H1 (cell line): ENCODE results near the gene ZNF366. TPM values are rescaled to one million over a fixed set of nuclear protein-coding genes. Genes with fewer than 3 reads are reported as not detected.

ENCODE experiments used
- CTCF ChIA-PET: fragments of 300-600 bp; sonication (Branson Sonifier 250); formaldehyde crosslinking; loops from one replicate; lab custom pipeline; 2021; ENCODE audit not compliant: partially characterized antibody; lab: Charles Lee
- POLR2A ChIA-PET: fragments of 300-600 bp; sonication (Branson Sonifier 250); formaldehyde crosslinking; loops from one replicate; lab custom pipeline; 2021; ENCODE audit warnings: inconsistent platforms; ENCODE audit not compliant: partially characterized antibody; lab: Charles Lee
- DNase-seq, 2 experiments: peaks; one replicate each; pipeline versions ENCODE4 v3.0.0 to v3.0.0-alpha.2; 2010 to 2022; ENCODE audit warnings: low spot score in 2 of 2, low read depth in 1 of 2, mixed read lengths in 1 of 2
- FAIRE-seq: peaks from 2 replicates; lab custom pipeline; 2011; peaks lifted over from hg19 to GRCh38; lab: Jason Lieb, UNC
- H2AFZ ChIP-seq: 2 replicates; pipeline ENCODE4 v1.8.1; 2012; ENCODE audit warnings: low read length, inconsistent platforms
- H2AK5ac ChIP-seq: 2 replicates; pipeline ENCODE4 v1.6.1; 2013; ENCODE audit warnings: low read depth, low read length
- H2BK120ac ChIP-seq: replicated peaks from 2 replicates; pipeline ENCODE3; 2013; ENCODE audit warnings: low read depth, low read length, inconsistent platforms
- H2BK12ac ChIP-seq: 2 replicates; pipeline ENCODE4 v1.6.1; 2013; ENCODE audit warnings: low read depth, low read length
- H2BK15ac ChIP-seq: 2 replicates; pipeline ENCODE4 v1.6.1; 2013; ENCODE audit warnings: low read length
- H2BK20ac ChIP-seq: 2 replicates; pipeline ENCODE4 v1.6.1; 2013; ENCODE audit warnings: low read length
- H2BK5ac ChIP-seq: 2 replicates; pipeline ENCODE4 v1.6.1; 2013; ENCODE audit warnings: low read depth, low read length
- H3K14ac ChIP-seq: 2 replicates; pipeline ENCODE4 v1.6.1; 2013; ENCODE audit warnings: inconsistent platforms; ENCODE audit not compliant: insufficient read length
- H3K18ac ChIP-seq: 2 replicates; pipeline ENCODE4 v1.6.1; 2013; ENCODE audit warnings: low read length; ENCODE audit errors: extremely low read depth
- H3K23ac ChIP-seq: 2 replicates; pipeline ENCODE4 v1.6.1; 2013; ENCODE audit warnings: inconsistent platforms; ENCODE audit not compliant: insufficient read length
- H3K23me2 ChIP-seq: 2 replicates; pipeline ENCODE4 v1.6.1; 2013; ENCODE audit warnings: low read depth, low read length
- H3K27ac ChIP-seq: 2 replicates; pipeline ENCODE4 v1.6.1; 2011; ENCODE audit warnings: low read depth, low read length, inconsistent platforms
- H3K27me3 ChIP-seq, 4 experiments: replicated peaks in 1 of 4; 1 replicate in 1 of 4; 2 replicates in 3 of 4; pipeline versions ENCODE4 v1.6.1 to v1.8.1; 2011 to 2013; ENCODE audit warnings: low read length in 3 of 4, mild to moderate bottlenecking in 3 of 4, inconsistent platforms in 2 of 4, mixed read lengths in 2 of 4, moderate library complexity in 1 of 4; ENCODE audit not compliant: control insufficient read depth in 3 of 4, insufficient read depth in 3 of 4; ENCODE audit errors: extremely low read depth in 1 of 4
- H3K36me3 ChIP-seq, 4 experiments: 2 replicates each; pipeline versions ENCODE4 v1.6.1 to v1.8.1; 2011 to 2013; ENCODE audit warnings: mild to moderate bottlenecking in 4 of 4, low read length in 3 of 4, moderate library complexity in 2 of 4, control low read depth in 1 of 4, inconsistent platforms in 1 of 4; ENCODE audit not compliant: insufficient read depth in 4 of 4, control insufficient read depth in 2 of 4
- H3K4ac ChIP-seq: replicated peaks from 2 replicates; pipeline ENCODE3; 2013; ENCODE audit warnings: low read length, low read depth, mixed read lengths, inconsistent platforms; ENCODE audit not compliant: insufficient read length
- H3K4me1 ChIP-seq, 4 experiments: replicated peaks in 1 of 4; 1 replicate in 1 of 4; 2 replicates in 3 of 4; pipeline versions ENCODE4 v1.6.1 to v1.8.1; 2011 to 2013; ENCODE audit warnings: low read length in 3 of 4, inconsistent platforms in 2 of 4, mixed read lengths in 1 of 4; ENCODE audit not compliant: insufficient read depth in 4 of 4, control insufficient read depth in 3 of 4
- H3K4me2 ChIP-seq, 2 experiments: 2 replicates each; pipeline versions ENCODE4 v1.6.1 to v1.8.1; 2011 to 2013; ENCODE audit warnings: low read depth in 2 of 2, low read length in 2 of 2, control low read depth in 1 of 2, inconsistent platforms in 1 of 2, mild to moderate bottlenecking in 1 of 2; ENCODE audit not compliant: insufficient read depth in 1 of 2
- H3K4me3 ChIP-seq, 4 experiments: fragments of 200-600, 300-600 bp in 1 of 4; sonication (generic), shearing (Covaris generic), sonication (Bioruptor Twin) in 1 of 4; 2 replicates each; pipeline versions ENCODE4 v1.5.1 to v1.8.1; 2011 to 2016; ENCODE audit warnings: low read length in 4 of 4, low read depth in 3 of 4, control low read depth in 2 of 4, inconsistent platforms in 2 of 4, mild to moderate bottlenecking in 2 of 4, mixed read lengths in 1 of 4, moderate library complexity in 1 of 4; ENCODE audit not compliant: insufficient read depth in 2 of 4; ENCODE audit errors: extremely low read depth in 1 of 4
- H3K56ac ChIP-seq: replicated peaks from 2 replicates; pipeline ENCODE3; 2013; ENCODE audit warnings: low read depth, mild to moderate bottlenecking, mixed read lengths, low read length, inconsistent platforms; ENCODE audit not compliant: insufficient read length
- H3K79me1 ChIP-seq: 2 replicates; pipeline ENCODE4 v1.6.1; 2013; ENCODE audit warnings: low read depth, low read length, control low read depth
- H3K79me2 ChIP-seq, 2 experiments: 2 replicates each; pipeline versions ENCODE4 v1.6.1 to v1.8.1; 2012 to 2013; ENCODE audit warnings: low read length in 2 of 2, mild to moderate bottlenecking in 2 of 2, inconsistent platforms in 1 of 2; ENCODE audit not compliant: insufficient read depth in 2 of 2, control insufficient read depth in 1 of 2
- H3K9ac ChIP-seq, 4 experiments: replicated peaks in 1 of 4; 1 replicate in 1 of 4; 2 replicates in 3 of 4; pipeline versions ENCODE4 v1.6.1 to v1.8.1; 2011 to 2013; ENCODE audit warnings: low read depth in 3 of 4, low read length in 3 of 4, control low read depth in 2 of 4, mild to moderate bottlenecking in 2 of 4, moderate library complexity in 2 of 4, inconsistent platforms in 1 of 4; ENCODE audit errors: extremely low read depth in 1 of 4
- H3K9me3 ChIP-seq, 2 experiments: 2 replicates each; pipeline versions ENCODE4 v1.6.1 to v1.8.1; 2012 to 2013; ENCODE audit warnings: mild to moderate bottlenecking in 2 of 2, moderate library complexity in 2 of 2, control low read depth in 1 of 2, inconsistent platforms in 1 of 2, low read depth in 1 of 2, low read length in 1 of 2, mixed read lengths in 1 of 2; ENCODE audit not compliant: insufficient read depth in 2 of 2
- H4K20me1 ChIP-seq, 2 experiments: replicated peaks in 1 of 2; 2 replicates each; pipeline versions ENCODE3 to v1.8.1; 2011 to 2013; ENCODE audit warnings: inconsistent platforms in 2 of 2, low read length in 2 of 2, mild to moderate bottlenecking in 1 of 2; ENCODE audit not compliant: insufficient read depth in 2 of 2, control insufficient read depth in 1 of 2
- H4K5ac ChIP-seq: 2 replicates; pipeline ENCODE4 v1.6.1; 2013; ENCODE audit warnings: low read length, low read depth, mixed read lengths, inconsistent platforms; ENCODE audit not compliant: insufficient read length
- H4K8ac ChIP-seq: 2 replicates; pipeline ENCODE4 v1.8.0; 2013; ENCODE audit warnings: mild to moderate bottlenecking, moderate library complexity, low read length, inconsistent platforms; ENCODE audit not compliant: insufficient read depth; ENCODE audit errors: extremely low read depth
- H4K91ac ChIP-seq: replicated peaks from 2 replicates; pipeline ENCODE3; 2013; ENCODE audit warnings: low read length, mixed read lengths, inconsistent platforms; ENCODE audit not compliant: insufficient read length
- CBX5 ChIP-seq: fragments of 300-800, 300-1000 bp; sonication (generic); IDR thresholded peaks from 2 replicates; pipeline ENCODE4 v1.7.1; 2016; ENCODE audit warnings: antibody characterized with exemption, low read length, low read depth
- E2F6 ChIP-seq: IDR thresholded peaks from 2 replicates; pipeline ENCODE4 v1.6.1; 2012; ENCODE audit warnings: inconsistent platforms
- GABPA ChIP-seq: IDR thresholded peaks from 2 replicates; pipeline ENCODE4 v1.6.1; 2011; ENCODE audit warnings: mild to moderate bottlenecking, low read length, moderate library complexity, borderline replicate concordance; ENCODE audit not compliant: insufficient read depth
- KDM1A ChIP-seq: fragments of 200-600, 300-600 bp; sonication (generic); IDR thresholded peaks from 2 replicates; pipeline ENCODE4 v1.7.1; 2016; ENCODE audit warnings: mild to moderate bottlenecking, low read length, borderline replicate concordance
- KDM5A ChIP-seq: fragments of 200-600 bp; IDR thresholded peaks from 2 replicates; pipeline ENCODE4 v1.7.1; 2012; ENCODE audit warnings: mild to moderate bottlenecking, low read length, inconsistent platforms, mixed read lengths
- MAFK ChIP-seq: IDR thresholded peaks from 2 replicates; pipeline ENCODE4 v1.6.1; 2012; ENCODE audit warnings: low read depth, mild to moderate bottlenecking, improper control_type of control experiment, low read length
- RFX5 ChIP-seq: IDR thresholded peaks from 2 replicates; pipeline ENCODE4 v1.6.1; 2011; ENCODE audit warnings: low read depth, low read length, improper control_type of control experiment, borderline replicate concordance
- SP1 ChIP-seq: IDR thresholded peaks from 2 replicates; pipeline ENCODE4 v1.6.1; 2011; ENCODE audit warnings: low read depth, low read length
- SRF ChIP-seq: IDR thresholded peaks from 2 replicates; pipeline ENCODE4 v1.6.1; 2011; ENCODE audit warnings: mild to moderate bottlenecking, low read depth, low read length, moderate library complexity
- SUZ12 ChIP-seq: fragments of 200-600 bp; sonication (generic); IDR thresholded peaks from 2 replicates; pipeline ENCODE4 v1.6.1; 2012; ENCODE audit warnings: mild to moderate bottlenecking, inconsistent platforms, low read length, moderate library complexity, mixed read lengths
- TAF1 ChIP-seq: IDR thresholded peaks from 2 replicates; pipeline ENCODE4 v1.6.1; 2011; ENCODE audit warnings: mild to moderate bottlenecking, low read depth, low read length
- YY1 ChIP-seq: IDR thresholded peaks from 2 replicates; pipeline ENCODE4 v1.6.1; 2011; ENCODE audit warnings: low read depth, mild to moderate bottlenecking, low read length
- WGBS, 2 experiments: shearing (Covaris generic) in 1 of 2; methylation state at CpG; one replicate each; pipeline versions ENCODE4 v1.1.6 to v1.1.7; 2013 to 2015; ENCODE audit warnings: low lambda C conversion rate in 2 of 2, mixed read lengths in 2 of 2, inconsistent platforms in 1 of 2, low coverage in 1 of 2, missing lambda C conversion rate in 1 of 2; ENCODE audit not compliant: insufficient replicate concordance in 2 of 2, insufficient coverage in 1 of 2, insufficient read length in 1 of 2; ENCODE audit errors: extremely low coverage in 1 of 2, missing lambda C conversion rate in 1 of 2; 5-methylcytosine and 5-hydroxymethylcytosine counted together
- polyA plus RNA-seq, 7 experiments: library from polyadenylated mRNA; depleted of rRNA in 3 of 7; stranded (reverse) in 5 of 7; unstranded in 2 of 7; fragments of >200 nt in 5 of 7; fragments of 200-250 nt in 2 of 7; gene quantifications; 1 replicate in 5 of 7; 2 replicates in 1 of 7; 4 replicates in 1 of 7; pipeline versions ENCODE4 v1.2.1 to v1.2.3, GENCODE V29; 2011 to 2013; ENCODE audit warnings: missing spikeins in 2 of 7, mixed read lengths in 2 of 7
- total RNA-seq: library from RNA; stranded (reverse); fragmentation: NEBNext Ultra II Directional; extraction: Animal tissue kit (Norgen Biotek cat#: 25700); gene quantifications from 2 replicates; pipeline ENCODE4 v1.2.1, GENCODE V29; 2021

Gene ZNF366
- total and polyA plus RNA-seq, 2 of the 8 experiments (the other 6 are each of a cell fraction or from before 2014, with no cell fraction given) = not detected

- no peak overlapping the region for H3K56ac ChIP-seq
- H4K20me1 ChIP-seq = no peaks in the 10 kb centered on the region
- H3K79me2 ChIP-seq = no peaks in the 10 kb centered on the region
- no peak overlapping the region for H2BK5ac ChIP-seq
- no peak overlapping the region for H3K4ac ChIP-seq
- no peak overlapping the region for H4K8ac ChIP-seq
- H3K27ac ChIP-seq = no peak overlapping the region
- H3K14ac ChIP-seq = no peak overlapping the region
- POLR2A ChIA-PET = interaction anchor here (1.3 kb wide), 1 partner anchor 38 kb away, joined by 3 read pairs; no protein-coding TSS in a partner anchor
- H2BK12ac ChIP-seq = no peak overlapping the region
- H2AFZ ChIP-seq = no peak overlapping the region
- H3K18ac ChIP-seq = no peak overlapping the region
- no peak for DNase-seq
- no peak overlapping the region for H3K4me3 ChIP-seq
- H2BK120ac ChIP-seq = no peak overlapping the region
- no peak overlapping the region for H3K23ac ChIP-seq
- no peaks in the 10 kb centered on the region for H3K27me3 ChIP-seq
- H3K4me2 ChIP-seq = no peak overlapping the region
- H3K79me1 ChIP-seq = no peaks in the 10 kb centered on the region
- CTCF ChIA-PET = no interaction called here
- H3K9me3 ChIP-seq = no peaks in the 10 kb centered on the region
- H2AK5ac ChIP-seq = no peak overlapping the region
- H2BK15ac ChIP-seq = no peak overlapping the region
- H3K23me2 ChIP-seq = no peaks in the 10 kb centered on the region
- TF ChIP-seq GABPA (no peak), YY1 (no peak), E2F6 (no peak), CBX5 (no peak), TAF1 (no peak), KDM5A (no peak), KDM1A (no peak), SP1 (no peak), SUZ12 (no peak), RFX5 (no peak), MAFK (no peak), SRF (no peak)
- TF ChIP-seq, all 59 proteins: peak for 0
- Histone ChIP-seq H3K36me3 (no peaks in the 10 kb centered on the region), H4K91ac (no peak overlapping the region), H3K4me1 (peaks cover 0 to 3% (median 1%) of the 10 kb centered on the region in 4 experiments; a peak in 1 of 7 replicates), H4K5ac (no peak overlapping the region), H3K9ac (no peak overlapping the region), H2BK20ac (no peak overlapping the region)
- no peak for FAIRE-seq
- WGBS, 2 experiments = 83% methylated on average over 1 of the region's 1 CpG; no CpG with 5 or more reads in 1 of the 2 experiments
These were observed 31.8 kb upstream of the ZNF366 start for GRCh38 chr5:72539038-72539437.
